Prostate gland (tissue), 2 donors: ENCODE measurements around the gene CD79B. TPM values are rescaled to one million over a fixed set of nuclear protein-coding genes. Genes with fewer than 3 reads are reported as not detected.

ENCODE experiments used
- DNase-seq: peaks from one replicate; pipeline ENCODE4 v3.0.0-alpha.2; 2019; ENCODE audit warnings: low spot score
- H3K27ac ChIP-seq, 2 donors: fragments of 200-600 bp; sonication (generic); 2 replicates each; pipeline ENCODE4 v1.5.1; 2017 to 2019
- H3K27me3 ChIP-seq: fragments of 200-600 bp; sonication (generic); replicated peaks from 2 replicates; pipeline ENCODE4 v1.5.1; 2019; ENCODE audit not compliant: insufficient read depth
- H3K36me3 ChIP-seq, 2 donors: fragments of 200-600 bp; sonication (generic); 1 replicate in 1 of 2; 2 replicates in 1 of 2; pipeline versions ENCODE4 v1.5.1 to v1.8.1; 2017 to 2019
- H3K4me1 ChIP-seq: fragments of 200-600 bp; sonication (generic); replicated peaks from 2 replicates; pipeline ENCODE4 v1.5.1; 2019
- H3K4me3 ChIP-seq, 2 donors: fragments of 200-600 bp; sonication (generic); 2 replicates each; pipeline ENCODE4 v1.5.1; 2017 to 2019
- H3K9me3 ChIP-seq: fragments of 200-600 bp; sonication (generic); 2 replicates; pipeline ENCODE4 v1.5.1; 2017
- CTCF ChIP-seq, 4 experiments: fragments of 200-600 bp in 2 of 4; fragments of 450-650 bp in 2 of 4; sonication (generic) in 2 of 4; IDR thresholded peaks; 1 replicate in 3 of 4; 2 replicates in 1 of 4; pipeline ENCODE4 v1.5.1; 2016 to 2019; ENCODE audit warnings: antibody characterized with exemption in 4 of 4, mild to moderate bottlenecking in 2 of 4, moderate library complexity in 2 of 4
- POLR2A ChIP-seq: fragments of 450-650 bp; IDR thresholded peaks from one replicate; pipeline ENCODE4 v1.6.1; 2016; ENCODE audit warnings: antibody characterized with exemption, mild to moderate bottlenecking
- POLR2AphosphoS5 ChIP-seq: sonication (generic); formaldehyde crosslinking; IDR thresholded peaks from one replicate; pipeline ENCODE4 v1.6.1; 2017; ENCODE audit warnings: antibody characterized with exemption
- WGBS: methylation state at CpG from one replicate; pipeline ENCODE4 v1.1.5; 2018; 5-methylcytosine and 5-hydroxymethylcytosine counted together
- intact Hi-C: fragments of 100-400 bp; cut with DNase I; formaldehyde crosslinking; loops from one replicate; pipeline ENCODE4 v1.14.2; 2022
- total RNA-seq, 2 donors: library from RNA; depleted of rRNA; stranded (reverse); fragments of >200 nt; gene quantifications; one replicate each; pipeline ENCODE4 v1.1.0, GENCODE V29; 2016

CD79B gene
- total RNA-seq, 2 donors from 2014 or later, result 1.6 to 2.2 TPM

DNA sequence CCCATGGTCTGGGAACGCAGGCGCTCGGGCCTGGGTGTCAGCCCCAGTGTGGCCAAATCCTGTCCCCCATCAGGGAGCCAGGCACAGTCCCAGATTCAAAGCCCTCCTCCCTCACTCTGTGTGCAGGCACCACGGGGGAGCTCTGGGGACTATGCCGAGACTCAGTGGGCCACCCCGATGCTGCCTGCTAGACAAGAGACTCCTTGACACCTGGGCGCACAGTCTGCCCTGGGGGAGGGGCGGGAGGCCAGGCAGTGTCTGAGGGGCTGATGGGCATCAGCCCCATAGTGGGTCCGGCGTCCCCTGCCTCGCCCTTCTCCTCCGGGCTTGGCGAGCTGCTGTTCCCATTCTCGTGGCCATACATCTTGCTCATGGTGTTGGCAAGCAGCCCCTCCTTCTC is 8.5 kb upstream of the CD79B start:
- intact Hi-C loops, result no loop called here
- 94% methylated on average over 14 of the region's 14 CpGs for WGBS
- Histone ChIP-seq H3K4me3 (no peak overlapping the region), H3K36me3 (no peaks in the 10 kb centered on the region), H3K4me1 (no peaks in the 10 kb centered on the region), H3K27ac (no peak overlapping the region), H3K27me3 (no peaks in the 10 kb centered on the region), H3K9me3 (no peaks in the 10 kb centered on the region)
- DNase-seq, result no peak
- no peak for TF ChIP-seq CTCF (IDR thresholded peaks at IDR 0.05)
- no peak for TF ChIP-seq POLR2A
- TF ChIP-seq POLR2AphosphoS5, result no peak

DNA sequence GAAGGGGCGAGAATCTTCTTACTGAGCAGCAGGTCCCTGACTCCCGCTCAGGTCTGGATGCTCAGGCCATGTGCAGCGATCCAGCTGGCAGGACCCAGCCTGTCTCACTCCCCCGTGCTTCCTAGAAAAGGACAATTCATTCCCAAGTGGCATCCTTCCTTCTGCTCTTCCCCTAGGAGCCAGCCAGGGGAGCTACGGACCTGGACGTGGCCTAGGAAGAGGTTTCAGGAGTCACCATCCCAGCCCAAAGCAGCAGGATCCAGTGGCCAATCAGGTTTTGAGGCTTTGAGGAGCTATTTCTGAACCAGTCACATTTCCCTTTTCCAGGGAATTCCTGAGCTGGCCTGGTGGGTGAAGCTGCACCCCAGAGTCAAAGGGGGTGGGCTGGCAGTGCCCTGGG is 7.8 kb upstream of the CD79B start:
- 63% methylated on average over 6 of the region's 6 CpGs for WGBS
- DNase-seq, result no peak
- Histone ChIP-seq H3K27ac (no peak overlapping the region), H3K27me3 (no peaks in the 10 kb centered on the region), H3K9me3 (no peaks in the 10 kb centered on the region), H3K36me3 (no peaks in the 10 kb centered on the region), H3K4me3 (no peak overlapping the region), H3K4me1 (no peaks in the 10 kb centered on the region)
- TF ChIP-seq POLR2AphosphoS5 (no peak), CTCF (IDR thresholded peaks at IDR 0.05) (no peak), POLR2A (no peak)
- intact Hi-C loops, result no loop called here

GRCh38 chr17:63939401-63939800 is 7.3 kb upstream of the CD79B start:
- Histone ChIP-seq H3K36me3 (no peaks in the 10 kb centered on the region), H3K27me3 (no peaks in the 10 kb centered on the region), H3K4me1 (no peaks in the 10 kb centered on the region), H3K4me3 (no peak overlapping the region), H3K9me3 (no peaks in the 10 kb centered on the region), H3K27ac (no peak overlapping the region)
- TF ChIP-seq CTCF (IDR thresholded peaks at IDR 0.05) (no peak), POLR2AphosphoS5 (no peak), POLR2A (no peak)
- 93% methylated on average over 9 of the region's 9 CpGs for WGBS
- no peak for DNase-seq
- intact Hi-C loops, result no loop called here

DNA sequence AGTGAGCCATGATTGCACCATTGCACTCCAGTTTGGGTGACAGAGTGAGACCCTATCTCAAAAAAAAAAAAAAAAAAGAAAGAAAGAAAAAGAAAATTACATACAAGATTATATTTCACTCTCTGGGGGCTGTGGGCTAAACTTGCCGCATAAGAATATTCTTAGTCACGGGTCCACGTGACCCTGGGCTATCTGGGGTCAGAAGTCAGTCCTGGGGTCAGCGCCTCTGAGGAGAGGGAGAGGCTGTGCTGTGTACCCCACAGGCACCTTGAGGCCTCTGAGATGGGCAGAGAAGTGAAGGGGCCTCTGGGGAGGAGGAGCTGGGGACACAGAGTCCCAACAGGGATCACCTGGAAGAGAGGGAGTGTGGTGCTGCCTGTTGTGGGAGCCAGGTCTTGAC is 5.8 kb upstream of the CD79B start:
- Histone ChIP-seq H3K4me1 (no peaks in the 10 kb centered on the region), H3K27me3 (no peaks in the 10 kb centered on the region), H3K4me3 (no peak overlapping the region), H3K27ac (no peak overlapping the region), H3K36me3 (no peaks in the 10 kb centered on the region), H3K9me3 (no peaks in the 10 kb centered on the region)
- no peak for TF ChIP-seq POLR2AphosphoS5
- no peak for TF ChIP-seq POLR2A
- TF ChIP-seq CTCF (IDR thresholded peaks at IDR 0.05), result no peak
- 93% methylated on average over 4 of the region's 4 CpGs for WGBS
- no peak for DNase-seq
- intact Hi-C loops, result no loop called here

GRCh38 chr17:63937319-63937718 is 5.2 kb upstream of the CD79B start:
- H3K4me3 ChIP-seq, result no peak overlapping the region
- H3K27ac ChIP-seq, result no peak overlapping the region
- WGBS, result 93% methylated on average over 6 of the region's 6 CpGs
- no peaks in the 10 kb centered on the region for H3K27me3 ChIP-seq
- H3K9me3 ChIP-seq, result no peaks in the 10 kb centered on the region
- no peak for DNase-seq
- H3K4me1 ChIP-seq, result no peaks in the 10 kb centered on the region
- intact Hi-C loops, result no loop called here
- TF ChIP-seq POLR2A (no peak), CTCF (IDR thresholded peaks at IDR 0.05) (no peak)
- H3K36me3 ChIP-seq, result no peaks in the 10 kb centered on the region
